GM23248 (cell line): ENCODE measurements around the gene SPEF2. TPM values are rescaled to one million over a fixed set of nuclear protein-coding genes. Genes with fewer than 3 reads are reported as not detected.

Experiments
- DNase-seq: peaks from one replicate; pipeline ENCODE4 v3.0.0-alpha.2; 2015
- H2AFZ ChIP-seq: fragments of 200-600 bp; sonication (generic); 2 replicates; pipeline ENCODE4 v1.6.1; 2016; ENCODE audit warnings: antibody characterized with exemption
- H3F3A ChIP-seq: fragments of 200-600 bp; sonication (generic); 2 replicates; pipeline ENCODE4 v1.6.1; 2016; ENCODE audit warnings: mild to moderate bottlenecking, antibody characterized with exemption, mixed run types; ENCODE audit not compliant: insufficient read depth
- H3K27ac ChIP-seq: fragments of 200-600 bp; sonication (generic); 2 replicates; pipeline ENCODE4 v1.5.1; 2016; ENCODE audit warnings: mild to moderate bottlenecking
- H3K27me3 ChIP-seq: fragments of 200-600 bp; sonication (generic); replicated peaks from 2 replicates; pipeline ENCODE4 v1.6.1; 2016; ENCODE audit warnings: mild to moderate bottlenecking; ENCODE audit not compliant: insufficient read depth
- H3K36me3 ChIP-seq: fragments of 200-600 bp; sonication (generic); 2 replicates; pipeline ENCODE4 v1.6.1; 2016; ENCODE audit warnings: low read depth, mild to moderate bottlenecking
- H3K4me1 ChIP-seq: fragments of 200-600 bp; sonication (generic); 2 replicates; pipeline ENCODE4 v1.6.1; 2016; ENCODE audit warnings: mild to moderate bottlenecking; ENCODE audit not compliant: insufficient read depth
- H3K4me2 ChIP-seq: fragments of 200-600 bp; sonication (generic); one replicate; pipeline ENCODE4 v1.6.1; 2016; ENCODE audit warnings: mild to moderate bottlenecking; ENCODE audit not compliant: unreplicated experiment
- H3K4me3 ChIP-seq: fragments of 200-600 bp; sonication (generic); 2 replicates; pipeline ENCODE4 v1.5.1; 2016; ENCODE audit warnings: mild to moderate bottlenecking
- H3K79me2 ChIP-seq: fragments of 200-600 bp; sonication (generic); 2 replicates; pipeline ENCODE4 v1.6.1; 2016; ENCODE audit warnings: mild to moderate bottlenecking; ENCODE audit not compliant: insufficient read depth
- H3K9ac ChIP-seq: fragments of 200-600 bp; sonication (generic); 2 replicates; pipeline ENCODE4 v1.6.1; 2016; ENCODE audit warnings: mild to moderate bottlenecking
- H3K9me2 ChIP-seq: fragments of 200-600 bp; sonication (generic); 2 replicates; pipeline ENCODE4 v1.6.1; 2016; ENCODE audit warnings: mixed run types, mild to moderate bottlenecking, moderate library complexity; ENCODE audit not compliant: insufficient read depth
- H3K9me3 ChIP-seq: fragments of 200-600 bp; sonication (generic); one replicate; pipeline ENCODE4 v1.6.1; 2017; ENCODE audit warnings: low read depth
- H4K20me1 ChIP-seq: fragments of 200-600 bp; sonication (generic); 2 replicates; pipeline ENCODE4 v1.6.0; 2016; ENCODE audit not compliant: insufficient read depth
- EZH2 ChIP-seq: fragments of 200-600 bp; sonication (generic); IDR thresholded peaks from 2 replicates; pipeline ENCODE4 v1.6.1; 2018; ENCODE audit warnings: antibody characterized with exemption, mild to moderate bottlenecking; ENCODE audit not compliant: insufficient read depth, poor library complexity, severe bottlenecking
- EZH2phosphoT487 ChIP-seq: fragments of 200-600 bp; sonication (generic); IDR thresholded peaks from 2 replicates; pipeline ENCODE4 v1.6.1; 2018; ENCODE audit warnings: antibody characterized with exemption, moderate library complexity, mild to moderate bottlenecking, low read depth; ENCODE audit not compliant: insufficient read depth
- WGBS, 2 experiments: methylation state at CpG; one replicate each; pipeline ENCODE4 v1.1.6; 2015 to 2017; ENCODE audit warnings: low lambda C conversion rate in 2 of 2, low coverage in 1 of 2; ENCODE audit errors: missing lambda C conversion rate in 2 of 2; 5-methylcytosine and 5-hydroxymethylcytosine counted together
- in situ Hi-C: fragments of 300-500 bp; cut with MboI; formaldehyde crosslinking; loops from 2 replicates; pipeline ENCODE4 v1.15.0; 2020
- polyA plus RNA-seq: library from polyadenylated mRNA; unstranded; fragments of >200 nt; fragmentation: Nextera tagmentation; extraction: Ambion mirVana; gene quantifications from 2 replicates; pipeline ENCODE4 v1.2.1, GENCODE V29; 2016
- total RNA-seq: library from RNA; depleted of rRNA; stranded (reverse); fragments of >200 nt; shearing (Covaris generic); gene quantifications from 2 replicates; pipeline ENCODE4 v1.2.3, GENCODE V29; 2014

SPEF2 gene
- total and polyA plus RNA-seq, 2 experiments from 2014 or later = 5.3 to 6.7 TPM

DNA sequence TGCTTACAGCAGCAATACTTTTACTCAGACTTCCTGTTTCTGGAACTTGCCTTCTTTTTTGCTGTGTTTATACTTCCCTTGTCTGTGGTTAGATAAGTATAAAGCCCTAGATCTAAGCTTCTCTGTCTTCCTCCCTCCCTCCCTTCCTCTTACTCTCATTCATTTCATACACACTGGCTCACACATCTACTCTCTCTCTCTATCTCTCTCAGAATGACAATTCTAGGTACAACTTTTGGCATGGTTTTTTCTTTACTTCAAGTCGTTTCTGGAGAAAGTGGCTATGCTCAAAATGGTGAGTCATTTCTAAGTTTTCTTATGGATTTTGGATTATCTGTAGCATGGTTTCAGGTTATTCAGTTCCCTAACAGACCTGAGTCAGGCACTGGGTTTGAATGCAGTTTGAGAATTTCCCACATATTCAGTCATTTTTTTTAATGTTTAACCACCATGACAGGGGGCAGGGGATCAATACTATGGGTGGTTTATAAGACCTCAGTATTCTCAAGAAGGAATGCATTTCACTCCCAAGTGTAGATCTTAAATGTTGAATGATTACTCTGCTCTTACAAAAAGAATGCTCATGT lies 239.2 kb downstream of the SPEF2 start, which contains the start of gene IL7R:
Gene IL7R (plus strand): TSS at position 127 of the 587 bp plus-strand sequence. CDS start 87 bp downstream, at position 214.
- H3K4me2 ChIP-seq = peak within 1 kb of the TSS; percentile 63
- H3K4me3 ChIP-seq = peak within 1 kb of the TSS; percentile 55
- WGBS, 2 experiments = 0% methylated on average over 1 of the region's 1 CpG
- no peaks in the 10 kb centered on the region for H3K9me2 ChIP-seq
- no peaks in the 10 kb centered on the region for H3K27me3 ChIP-seq
- TF ChIP-seq EZH2 (no peak), EZH2phosphoT487 (no peak)
- DNase-seq = peak; percentile 46
- peaks cover 75% of the 10 kb centered on the region for H3K4me1 ChIP-seq
- H3K36me3 ChIP-seq = no peaks in the 10 kb centered on the region
- peak within 1 kb of the TSS; percentile 54 for H3K27ac ChIP-seq
- in situ Hi-C loops = no loop called here
- peak within 1 kb of the TSS; percentile 39 for H3K9ac ChIP-seq
- no peaks in the 10 kb centered on the region for H4K20me1 ChIP-seq
- peak within 1 kb of the TSS; percentile 49 for H2AFZ ChIP-seq
- H3K79me2 ChIP-seq = no peaks in the 10 kb centered on the region
- no peaks in the 10 kb centered on the region for H3K9me3 ChIP-seq
- H3F3A ChIP-seq = peaks cover 58% of the 10 kb centered on the region

DNA sequence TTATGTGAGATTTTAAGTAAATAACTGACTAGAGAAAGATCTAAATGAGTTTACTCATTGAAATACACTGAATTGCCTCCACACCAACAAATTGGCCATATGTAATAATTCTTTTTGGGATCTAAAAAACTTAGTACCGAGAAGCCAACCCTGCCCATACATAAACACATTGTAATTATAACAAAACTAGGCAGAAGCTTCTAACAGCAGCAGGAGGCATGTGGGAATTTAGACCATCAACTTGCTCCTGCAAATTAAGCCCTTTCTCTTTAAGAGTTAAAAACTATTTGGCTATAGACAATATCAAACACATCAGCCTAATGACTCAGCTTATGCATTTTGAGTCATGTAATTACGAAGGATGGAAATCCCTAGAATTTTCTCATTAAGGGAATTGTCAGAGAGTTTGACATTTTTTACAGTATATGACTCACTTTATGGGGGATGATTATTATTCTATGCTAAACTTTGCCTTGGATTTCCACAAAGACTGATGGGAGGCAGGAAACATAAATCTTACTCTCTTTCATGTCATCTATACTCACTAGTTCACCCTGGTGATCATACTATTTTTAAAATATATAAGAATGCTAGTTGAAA lies 240.0 kb downstream of the SPEF2 start:
- Histone ChIP-seq H3K9ac (peak overlapping the region; percentile 39), H4K20me1 (no peaks in the 10 kb centered on the region), H3K9me3 (no peaks in the 10 kb centered on the region), H3K27ac (peak overlapping the region; percentile 54), H3K79me2 (no peaks in the 10 kb centered on the region), H3K36me3 (no peaks in the 10 kb centered on the region), H3K4me2 (peak overlapping the region; percentile 63), H2AFZ (no peak overlapping the region), H3F3A (peaks cover 65% of the 10 kb centered on the region), H3K4me3 (peak overlapping the region; percentile 55), H3K4me1 (peaks cover 75% of the 10 kb centered on the region), H3K27me3 (no peaks in the 10 kb centered on the region), H3K9me2 (no peaks in the 10 kb centered on the region)
- in situ Hi-C loops = no loop called here
- 0 to 1% methylated on average over 2 of the region's 2 CpGs for WGBS, 2 experiments
- TF ChIP-seq EZH2 (no peak), EZH2phosphoT487 (no peak)
- peak; percentile 89 for DNase-seq

DNA sequence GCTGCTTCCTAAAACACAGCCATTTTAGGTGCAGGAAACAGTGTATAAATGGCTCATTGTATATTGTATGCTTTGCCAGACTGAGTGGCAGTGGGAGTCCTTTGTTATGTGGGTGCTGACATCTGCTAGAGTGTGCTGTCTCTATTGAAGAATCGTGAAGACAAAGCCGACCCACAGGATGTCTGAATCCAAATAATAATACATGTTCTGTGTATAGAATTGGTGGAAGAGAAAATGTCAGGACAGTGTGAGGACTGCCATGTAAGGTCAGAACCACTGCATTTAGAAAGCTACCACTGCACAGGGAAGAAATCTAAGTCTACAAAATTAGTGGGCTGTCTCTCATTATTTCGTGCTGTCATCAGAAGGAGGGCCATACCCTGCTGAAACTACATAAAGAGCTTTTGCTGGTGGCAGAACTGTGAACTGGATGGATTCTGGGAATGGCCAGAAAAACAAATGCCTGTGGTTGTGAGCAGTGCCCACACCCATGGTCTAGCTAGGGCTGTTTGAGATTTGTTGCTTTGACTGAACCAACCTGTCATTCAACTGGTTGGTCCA lies 241.5 kb downstream of the SPEF2 start:
- peak; percentile 38 for DNase-seq
- H3K79me2 ChIP-seq = no peaks in the 10 kb centered on the region
- peaks cover 72% of the 10 kb centered on the region for H3K4me1 ChIP-seq
- peak overlapping the region; percentile 52 for H2AFZ ChIP-seq
- H3K4me2 ChIP-seq = peak overlapping the region; percentile 63
- TF ChIP-seq EZH2phosphoT487 = no peak
- no peak for TF ChIP-seq EZH2
- peaks cover 5% of the 10 kb centered on the region; the same call in 1 of the 2 replicates for H3K36me3 ChIP-seq
- no peak overlapping the region for H3K9ac ChIP-seq
- H3F3A ChIP-seq = peaks cover 65% of the 10 kb centered on the region
- in situ Hi-C loops = no loop called here
- H3K9me2 ChIP-seq = no peaks in the 10 kb centered on the region
- WGBS, 2 experiments = 27% methylated on average over 3 of the region's 3 CpGs
- peak overlapping the region; percentile 4; the same call in 1 of the 2 replicates for H3K4me3 ChIP-seq
- no peaks in the 10 kb centered on the region for H3K9me3 ChIP-seq
- no peaks in the 10 kb centered on the region for H4K20me1 ChIP-seq
- no peaks in the 10 kb centered on the region for H3K27me3 ChIP-seq
- peak overlapping the region; percentile 19 for H3K27ac ChIP-seq

DNA sequence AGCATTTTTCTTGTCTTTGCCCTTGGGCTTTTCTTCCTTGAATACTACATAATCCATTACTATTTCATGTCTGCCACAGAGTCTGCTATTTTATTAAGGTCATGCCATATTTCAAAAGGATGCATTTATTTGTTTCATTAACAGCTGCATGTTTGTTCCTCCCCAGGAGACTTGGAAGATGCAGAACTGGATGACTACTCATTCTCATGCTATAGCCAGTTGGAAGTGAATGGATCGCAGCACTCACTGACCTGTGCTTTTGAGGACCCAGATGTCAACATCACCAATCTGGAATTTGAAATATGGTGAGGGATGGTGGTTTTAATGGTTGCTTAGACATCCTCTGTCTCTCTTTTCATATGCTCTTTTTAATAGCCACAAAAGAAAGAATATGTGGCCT lies 243.0 kb downstream of the SPEF2 start:
- WGBS, 2 experiments = 50 to 52% methylated on average over 1 of the region's 1 CpG
- DNase-seq = peak; percentile 34

More for the DNA sequence above, 243.0 kb downstream of the SPEF2 start:
- no peaks in the 10 kb centered on the region for H3K9me2 ChIP-seq
- H3K36me3 ChIP-seq = peaks cover 10% of the 10 kb centered on the region; the same call in 1 of the 2 replicates
- no peak overlapping the region for H3K9ac ChIP-seq
- no peak overlapping the region for H3K4me3 ChIP-seq
- in situ Hi-C loops = no loop called here
- H3K4me1 ChIP-seq = peaks cover 66% of the 10 kb centered on the region
- TF ChIP-seq EZH2phosphoT487 (no peak), EZH2 (no peak)
- no peaks in the 10 kb centered on the region for H4K20me1 ChIP-seq
- no peak overlapping the region for H2AFZ ChIP-seq
- no peaks in the 10 kb centered on the region for H3K79me2 ChIP-seq
- H3K4me2 ChIP-seq = no peak overlapping the region
- H3K9me3 ChIP-seq = no peaks in the 10 kb centered on the region
- H3K27me3 ChIP-seq = no peaks in the 10 kb centered on the region
- no peak overlapping the region for H3K27ac ChIP-seq
- peaks cover 60% of the 10 kb centered on the region for H3F3A ChIP-seq
